Endothelial cell of umbilical vein (primary cell): Measurements from ENCODE around the gene MALSU1. TPM values are rescaled to one million over a fixed set of nuclear protein-coding genes. Genes with fewer than 3 reads are reported as not detected.

ENCODE experiments used
- BruUV-seq: library from RNA; stranded (reverse); fragments of 400-500 nt; replicated peaks from 2 replicates; lab custom pipeline; 2021; lab: Mats Ljungman, UMichigan
- CTCF ChIA-PET: fragments of 300-600, 350-600 bp; sonication (Branson Sonifier 250); formaldehyde crosslinking; loops from one replicate; lab custom pipeline; 2021; ENCODE audit warnings: antibody characterized with exemption, inconsistent platforms; lab: Charles Lee
- POLR2A ChIA-PET: fragments of 300-600, 350-600 bp; sonication (Branson Sonifier 250); formaldehyde crosslinking; loops from one replicate; lab custom pipeline; 2021; ENCODE audit warnings: antibody characterized with exemption, inconsistent platforms; lab: Charles Lee
- DNase-seq: peaks from one replicate; pipeline ENCODE4 v3.0.0-alpha.2; 2011; ENCODE audit warnings: low read depth, low spot score
- FAIRE-seq: peaks from 2 replicates; lab custom pipeline; 2011; peaks lifted over from hg19 to GRCh38; lab: Jason Lieb, UNC
- H2AFZ ChIP-seq: 2 replicates; pipeline ENCODE4 v1.6.0; 2012; ENCODE audit warnings: low read depth, low read length, control low read depth, inconsistent platforms
- H3K27ac ChIP-seq: 2 replicates; pipeline ENCODE4 v1.5.1; 2011; ENCODE audit warnings: low read depth, mild to moderate bottlenecking, control low read depth, low read length, moderate library complexity; ENCODE audit not compliant: insufficient read depth
- H3K27me3 ChIP-seq, 2 experiments: 2 replicates each; pipeline versions ENCODE4 v1.6.0 to v1.6.1; 2011; ENCODE audit warnings: low read length in 2 of 2, mixed read lengths in 1 of 2; ENCODE audit not compliant: control insufficient read depth in 2 of 2, insufficient read depth in 2 of 2
- H3K36me3 ChIP-seq, 2 experiments: 2 replicates in 1 of 2; 3 replicates in 1 of 2; pipeline ENCODE4 v1.5.1; 2011; ENCODE audit warnings: low read length in 2 of 2, mild to moderate bottlenecking in 1 of 2, moderate library complexity in 1 of 2; ENCODE audit not compliant: control insufficient read depth in 2 of 2, insufficient read depth in 2 of 2; ENCODE audit errors: extremely low read depth in 1 of 2
- H3K4me1 ChIP-seq: 3 replicates; pipeline ENCODE4 v1.5.1; 2011; ENCODE audit warnings: mild to moderate bottlenecking, low read length; ENCODE audit not compliant: control insufficient read depth, insufficient read depth; ENCODE audit errors: extremely low read depth
- H3K4me2 ChIP-seq: 2 replicates; pipeline ENCODE4 v1.6.1; 2011; ENCODE audit warnings: low read length, control low read depth, mixed read lengths; ENCODE audit not compliant: insufficient read depth
- H3K4me3 ChIP-seq, 3 experiments: fragments of 200-600 bp in 1 of 3; sonication (generic), shearing (Covaris generic) in 1 of 3; replicated peaks in 1 of 3; 2 replicates each; pipeline ENCODE4 v1.5.1; 2011 to 2016; ENCODE audit warnings: control low read depth in 3 of 3, low read length in 3 of 3, mild to moderate bottlenecking in 2 of 3, inconsistent platforms in 1 of 3, low read depth in 1 of 3, moderate library complexity in 1 of 3; ENCODE audit not compliant: insufficient read depth in 1 of 3
- H3K79me2 ChIP-seq: 2 replicates; pipeline ENCODE4 v1.6.0; 2012; ENCODE audit warnings: low read length, inconsistent platforms; ENCODE audit not compliant: control insufficient read depth, insufficient read depth
- H3K9ac ChIP-seq: replicated peaks from 2 replicates; pipeline ENCODE3; 2011; ENCODE audit warnings: low read length, control low read depth; ENCODE audit not compliant: insufficient read depth; ENCODE audit errors: extremely low read depth
- H3K9me1 ChIP-seq: replicated peaks from 3 replicates; pipeline ENCODE4 v1.6.0; 2011; ENCODE audit warnings: mild to moderate bottlenecking, low read length; ENCODE audit not compliant: control insufficient read depth, insufficient read depth; ENCODE audit errors: extremely low read depth
- H3K9me3 ChIP-seq: replicated peaks from 2 replicates; pipeline ENCODE4 v1.5.1; 2012; ENCODE audit warnings: low read length, inconsistent platforms; ENCODE audit not compliant: control insufficient read depth, insufficient read depth
- H4K20me1 ChIP-seq: replicated peaks from 2 replicates; pipeline ENCODE3; 2011; ENCODE audit warnings: mild to moderate bottlenecking, low read length; ENCODE audit not compliant: control insufficient read depth, insufficient read depth; ENCODE audit errors: extremely low read depth
- EZH2 ChIP-seq: IDR thresholded peaks from 2 replicates; pipeline ENCODE4 v1.6.1; 2012; ENCODE audit warnings: borderline replicate concordance, low read depth, mild to moderate bottlenecking, moderate library complexity, low read length, inconsistent platforms; ENCODE audit not compliant: severe bottlenecking
- POLR2AphosphoS5 ChIP-seq: IDR thresholded peaks from 2 replicates; pipeline ENCODE4 v1.6.1; 2012; ENCODE audit warnings: low read depth, mild to moderate bottlenecking, control low read depth, low read length, moderate library complexity; ENCODE audit not compliant: insufficient read depth
- dilution Hi-C: fragments of 300-500 bp; cut with MboI; formaldehyde crosslinking; loops from one replicate; pipeline ENCODE4 v1.15.0; 2019; ENCODE audit warnings: low sequenced_read_pairs; ENCODE audit not compliant: extremely low pct_ligation_motif_present
- intact Hi-C: fragments of 100-400 bp; cut with micrococcal nuclease; formaldehyde crosslinking; loops from one replicate; pipeline ENCODE4 v1.10.0; 2022
- polyA plus RNA-seq, 4 experiments: library from polyadenylated mRNA; depleted of rRNA in 3 of 4; stranded (reverse) in 3 of 4; unstranded in 1 of 4; fragments of >200 nt; gene quantifications; 2 replicates each; pipeline versions ENCODE4 v1.2.1 to v1.2.3, GENCODE V29; 2011 to 2012; ENCODE audit warnings: missing spikeins in 1 of 4
- total RNA-seq: library from RNA; stranded (reverse); gene quantifications from 2 replicates; pipeline ENCODE4 v1.2.3, GENCODE V29; 2021
- TF ChIP-seq, protein P1 (sequence below), 2 donors: IDR thresholded peaks; 1 replicate in 1 of 2; 2 replicates in 1 of 2; pipeline ENCODE4 v1.5.1; 2011; ENCODE audit warnings: low read length in 2 of 2, mild to moderate bottlenecking in 2 of 2, moderate library complexity in 2 of 2, control low read depth in 1 of 2, inconsistent platforms in 1 of 2, low read depth in 1 of 2; ENCODE audit not compliant: insufficient read depth in 1 of 2; ENCODE audit errors: extremely low read depth in 1 of 2
- TF ChIP-seq, protein P2 (sequence below): IDR thresholded peaks from 2 replicates; pipeline ENCODE4 v1.6.1; 2011; ENCODE audit not compliant: insufficient read depth, insufficient read length

The MALSU1 gene
- total and polyA plus RNA-seq, 2 donors (not counting 3 experiments of a cell fraction or from before 2014, with no cell fraction given): 62.6 to 68.0 TPM

DNA sequence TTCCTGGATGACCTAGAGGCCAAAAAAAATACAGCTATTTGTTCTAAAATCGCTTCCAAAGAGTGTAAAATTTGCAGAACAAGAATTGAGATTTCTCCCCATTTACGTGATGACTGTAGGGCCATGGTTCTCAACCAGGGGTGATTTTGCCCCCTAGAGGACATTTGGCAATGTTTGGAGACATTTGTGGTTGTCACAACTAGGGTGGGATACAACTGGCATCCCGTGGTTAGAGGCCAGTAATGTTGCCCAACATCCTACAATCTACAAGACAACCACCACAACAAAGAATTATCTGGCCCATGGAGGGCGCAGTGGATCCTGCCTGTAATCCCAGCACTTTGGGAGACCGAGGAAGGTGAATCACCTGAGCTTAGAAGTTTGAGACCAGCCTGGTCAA is 22.8 kb upstream of the MALSU1 start:
- no peak overlapping the region for H2AFZ ChIP-seq
- no peak for FAIRE-seq
- CTCF ChIA-PET: interaction anchor here (0.6 to 2.1 kb wide), 7 partner anchors 18 to 248 kb away, joined by 3 to 15 read pairs (median 3); no protein-coding TSS in a partner anchor

More for the DNA sequence above, 22.8 kb upstream of the MALSU1 start:
- dilution Hi-C loops (loop anchor here (25.0 kb wide), 1 partner anchor 236 kb away; no protein-coding TSS in a partner anchor), intact Hi-C loops (loop anchor here (2.0 kb wide), 1 partner anchor 80 kb away; no protein-coding TSS in a partner anchor)
- no peaks in the 10 kb centered on the region for H4K20me1 ChIP-seq
- no peak overlapping the region for H3K4me3 ChIP-seq
- POLR2A ChIA-PET: no interaction called here
- H3K4me2 ChIP-seq: no peak overlapping the region
- H3K36me3 ChIP-seq: no peaks in the 10 kb centered on the region
- no peaks in the 10 kb centered on the region for H3K9me3 ChIP-seq
- H3K79me2 ChIP-seq: no peaks in the 10 kb centered on the region
- H3K9me1 ChIP-seq: no peaks in the 10 kb centered on the region
- TF ChIP-seq, protein P1, sequence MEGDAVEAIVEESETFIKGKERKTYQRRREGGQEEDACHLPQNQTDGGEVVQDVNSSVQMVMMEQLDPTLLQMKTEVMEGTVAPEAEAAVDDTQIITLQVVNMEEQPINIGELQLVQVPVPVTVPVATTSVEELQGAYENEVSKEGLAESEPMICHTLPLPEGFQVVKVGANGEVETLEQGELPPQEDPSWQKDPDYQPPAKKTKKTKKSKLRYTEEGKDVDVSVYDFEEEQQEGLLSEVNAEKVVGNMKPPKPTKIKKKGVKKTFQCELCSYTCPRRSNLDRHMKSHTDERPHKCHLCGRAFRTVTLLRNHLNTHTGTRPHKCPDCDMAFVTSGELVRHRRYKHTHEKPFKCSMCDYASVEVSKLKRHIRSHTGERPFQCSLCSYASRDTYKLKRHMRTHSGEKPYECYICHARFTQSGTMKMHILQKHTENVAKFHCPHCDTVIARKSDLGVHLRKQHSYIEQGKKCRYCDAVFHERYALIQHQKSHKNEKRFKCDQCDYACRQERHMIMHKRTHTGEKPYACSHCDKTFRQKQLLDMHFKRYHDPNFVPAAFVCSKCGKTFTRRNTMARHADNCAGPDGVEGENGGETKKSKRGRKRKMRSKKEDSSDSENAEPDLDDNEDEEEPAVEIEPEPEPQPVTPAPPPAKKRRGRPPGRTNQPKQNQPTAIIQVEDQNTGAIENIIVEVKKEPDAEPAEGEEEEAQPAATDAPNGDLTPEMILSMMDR (IDR thresholded peaks at IDR 0.05; ENCODE audit: extremely low read depth in 1 of 2, insufficient read depth in 1 of 2, low read depth in 1 of 2, low read length in 2 of 2): peak; percentile 11 to 23
- TF ChIP-seq, protein P2, sequence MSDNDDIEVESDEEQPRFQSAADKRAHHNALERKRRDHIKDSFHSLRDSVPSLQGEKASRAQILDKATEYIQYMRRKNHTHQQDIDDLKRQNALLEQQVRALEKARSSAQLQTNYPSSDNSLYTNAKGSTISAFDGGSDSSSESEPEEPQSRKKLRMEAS: no peak
- no peak for TF ChIP-seq POLR2AphosphoS5
- no peak for TF ChIP-seq EZH2
- no peak overlapping the region for H3K9ac ChIP-seq
- H3K4me1 ChIP-seq: peaks cover 9% of the 10 kb centered on the region
- no TSS peak for BruUV-seq
- H3K27me3 ChIP-seq: no peaks in the 10 kb centered on the region
- DNase-seq: no peak
- H3K27ac ChIP-seq: no peak overlapping the region
